ENCODE data around the gene MEIKIN.
"Not testable (repeated sequence)": the region's sequence is repeated elsewhere in the genome, so short reads cannot be mapped to it uniquely, and the experiment has no call there.

The MEIKIN gene

DNA sequence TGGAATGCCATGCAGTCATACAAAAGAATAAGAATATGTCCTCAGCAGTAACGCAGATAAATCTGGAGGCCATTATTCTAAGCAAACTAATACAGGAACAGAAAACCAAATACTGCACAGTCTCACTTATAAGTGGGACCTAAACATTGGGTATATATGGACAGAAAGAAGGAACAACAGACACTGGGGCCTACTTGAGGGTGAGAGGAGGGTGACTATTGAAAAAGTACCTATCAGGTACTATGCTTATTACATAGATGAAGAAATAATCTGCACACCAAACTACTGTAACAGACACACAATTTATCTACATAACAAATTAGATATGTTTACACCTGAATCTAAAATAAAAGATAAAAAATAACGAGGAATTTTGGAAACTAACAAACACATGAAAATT is 38.8 kb downstream of the MEIKIN start:
- no peak for DNase-seq (ENCODE audit: low read depth in 3 of 3)

DNA sequence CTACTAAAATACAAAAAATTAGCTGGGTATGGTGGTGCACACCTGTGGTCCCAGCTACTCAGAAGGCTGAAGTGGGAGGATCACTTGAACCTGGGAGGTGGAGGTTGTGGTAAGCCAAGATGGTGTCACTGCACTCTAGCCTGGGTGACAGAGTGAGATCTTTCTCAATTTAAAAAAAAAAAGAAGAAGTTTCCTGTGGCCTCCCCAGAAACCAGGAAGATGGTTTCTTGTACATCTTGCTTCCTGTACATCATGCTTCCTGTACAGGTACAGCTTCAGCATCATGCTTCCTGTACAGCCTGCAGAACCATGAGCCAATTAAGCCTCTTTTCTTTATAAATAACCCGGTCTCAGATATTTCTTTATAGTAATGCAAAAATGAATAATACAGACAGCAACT is 43.2 kb downstream of the MEIKIN start:
- not testable (repeated sequence) for DNase-seq (ENCODE audit: low read depth in 3 of 3)

DNA sequence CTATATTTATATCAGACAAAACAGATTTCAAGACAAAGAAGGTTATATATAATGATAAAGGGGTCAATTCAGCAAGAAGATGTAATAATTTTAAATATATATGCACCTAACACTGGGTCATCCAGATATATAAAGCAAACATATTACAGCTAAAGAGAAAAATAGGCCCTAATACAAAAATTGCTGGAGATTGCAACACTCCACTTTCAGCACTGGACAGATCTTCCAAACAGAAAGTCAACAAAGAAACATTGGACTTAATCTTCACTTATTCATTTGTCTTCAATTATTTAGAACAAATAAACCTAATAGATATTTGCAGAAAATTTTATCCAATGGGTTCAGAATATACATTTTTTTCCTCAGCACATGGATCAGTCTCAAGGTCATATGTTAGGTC is 45.8 kb downstream of the MEIKIN start:
- no peak for DNase-seq (ENCODE audit: low read depth in 3 of 3)

DNA sequence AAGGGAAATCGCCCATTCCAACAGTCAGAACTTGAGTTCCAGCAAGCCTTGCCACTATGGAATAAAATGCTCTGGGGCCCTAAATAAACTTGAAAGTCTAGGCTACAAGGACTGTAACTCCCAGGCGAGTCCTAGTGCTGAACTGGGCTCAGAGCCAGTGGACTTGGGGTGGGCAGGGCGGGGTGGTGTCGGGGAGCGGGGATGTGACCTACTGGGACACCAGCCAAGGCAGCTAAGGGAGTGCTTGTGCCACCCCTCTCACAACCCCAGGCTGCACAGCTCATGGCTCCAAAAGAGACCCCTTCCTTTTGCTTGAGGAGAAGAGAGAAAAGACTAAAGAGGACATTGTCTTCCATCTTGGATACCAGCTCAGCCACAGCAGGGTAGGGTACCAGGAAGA is 61.5 kb downstream of the MEIKIN start:
- no peak for DNase-seq (ENCODE audit: low read depth in 3 of 3)

GRCh38 chr5:131879705-131880104 is 65.8 kb downstream of the MEIKIN start:
- no peak for DNase-seq (ENCODE audit: low read depth in 3 of 3)

- no peak for DNase-seq (ENCODE audit: low read depth in 3 of 3)
Observed at GRCh38 chr5:131877873-131878272, 67.6 kb downstream of the MEIKIN start.

GRCh38 chr5:131871251-131871650 is 74.2 kb downstream of the MEIKIN start:
- not testable (repeated sequence) for DNase-seq (ENCODE audit: low read depth in 3 of 3)

- no peak for DNase-seq (ENCODE audit: low read depth in 3 of 3)
Observed at GRCh38 chr5:131867524-131867923, 77.9 kb downstream of the MEIKIN start.

- no peak for DNase-seq (ENCODE audit: low read depth in 3 of 3)
Observed at GRCh38 chr5:131863700-131864099, 81.8 kb downstream of the MEIKIN start.

DNA sequence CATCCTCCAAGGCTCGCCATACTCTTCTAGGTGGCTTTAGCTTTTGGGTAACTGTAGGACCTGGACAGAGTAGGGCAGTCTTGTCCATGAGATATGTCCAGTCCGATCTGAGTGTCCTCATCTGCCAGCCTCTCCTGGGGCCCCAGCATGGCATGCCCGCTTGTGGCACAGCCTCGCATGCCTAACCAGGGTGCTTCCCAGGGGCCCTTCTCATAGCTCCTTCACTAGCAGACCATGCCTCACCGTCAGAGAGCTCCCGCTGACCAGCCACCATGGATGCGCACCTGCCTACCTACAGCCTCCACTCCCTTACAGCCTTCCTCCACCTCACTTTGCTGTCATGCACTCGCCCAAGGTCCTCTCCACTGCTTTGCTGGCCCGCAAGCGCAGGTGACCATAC is 88.1 kb downstream of the MEIKIN start:
- no peak for DNase-seq (ENCODE audit: low read depth in 3 of 3)

- DNase-seq (ENCODE audit: low read depth in 3 of 3): no peak
Observed at GRCh38 chr5:131855452-131855851, 90.0 kb downstream of the MEIKIN start.

DNA sequence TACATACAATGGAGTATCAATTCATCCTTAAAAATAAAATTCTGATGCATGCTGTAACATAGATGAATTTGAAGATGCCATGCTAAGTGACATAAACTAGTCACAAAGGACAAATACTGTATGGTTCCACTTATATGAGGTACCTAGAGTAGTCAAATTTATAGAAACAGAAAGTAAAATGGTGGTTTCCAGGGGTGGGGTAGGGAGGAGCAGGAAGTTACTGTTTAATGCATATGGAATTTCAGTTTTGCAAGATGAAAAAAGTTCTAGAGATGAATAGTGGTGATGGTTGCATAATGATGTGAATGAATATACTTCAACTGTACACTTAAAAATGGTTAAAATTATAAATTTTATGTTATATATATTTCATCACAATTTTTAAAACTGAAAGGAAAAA is 91.3 kb downstream of the MEIKIN start:
- no peak for DNase-seq (ENCODE audit: low read depth in 3 of 3)

GRCh38 chr5:131848662-131849061 is 96.8 kb downstream of the MEIKIN start:
- DNase-seq (ENCODE audit: low read depth in 3 of 3): no peak

DNA sequence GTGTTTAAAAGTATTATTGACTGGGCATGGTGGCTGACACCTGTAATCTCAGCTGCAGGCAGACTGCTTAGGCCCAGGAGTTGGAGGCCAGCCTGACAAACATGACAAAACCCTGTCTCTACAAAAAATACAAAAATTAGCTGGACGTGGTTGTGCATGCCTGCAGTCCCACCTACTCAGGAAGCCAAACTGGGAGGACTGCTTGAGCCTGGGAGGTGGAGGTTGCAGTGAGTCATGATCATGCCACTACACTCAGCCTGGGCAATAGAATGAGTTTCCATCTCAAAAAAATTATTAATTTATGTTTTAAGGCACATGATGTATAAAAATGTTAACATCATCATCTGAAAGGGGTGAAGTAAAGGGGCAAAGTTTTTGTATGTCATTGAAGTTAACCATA is 98.9 kb downstream of the MEIKIN start:
- DNase-seq (ENCODE audit: low read depth in 3 of 3): no peak

GRCh38 chr5:131845828-131846227 is 99.6 kb downstream of the MEIKIN start:
- DNase-seq (ENCODE audit: low read depth in 3 of 3): no peak

DNA sequence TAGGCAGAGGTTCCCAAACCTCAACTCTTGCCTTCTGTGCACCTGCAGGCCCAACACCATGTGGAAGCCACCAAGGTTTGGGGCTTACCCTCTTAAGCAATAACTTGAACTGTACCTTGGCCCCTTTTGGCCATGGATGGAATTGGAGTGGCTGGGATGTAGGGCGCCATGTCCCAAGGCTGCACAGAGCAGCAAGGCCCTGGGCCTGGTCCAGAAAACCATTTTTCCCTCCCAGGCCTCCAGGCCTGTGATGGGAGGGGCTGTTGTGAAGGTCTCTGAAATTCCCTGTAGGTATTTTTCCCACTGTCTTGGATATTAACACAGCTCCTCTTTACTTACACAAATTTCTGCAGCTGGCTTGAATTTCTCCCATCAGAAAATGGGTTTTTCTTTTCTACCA is 102.5 kb downstream of the MEIKIN start:
- DNase-seq (ENCODE audit: low read depth in 3 of 3): not testable (repeated sequence)

DNA sequence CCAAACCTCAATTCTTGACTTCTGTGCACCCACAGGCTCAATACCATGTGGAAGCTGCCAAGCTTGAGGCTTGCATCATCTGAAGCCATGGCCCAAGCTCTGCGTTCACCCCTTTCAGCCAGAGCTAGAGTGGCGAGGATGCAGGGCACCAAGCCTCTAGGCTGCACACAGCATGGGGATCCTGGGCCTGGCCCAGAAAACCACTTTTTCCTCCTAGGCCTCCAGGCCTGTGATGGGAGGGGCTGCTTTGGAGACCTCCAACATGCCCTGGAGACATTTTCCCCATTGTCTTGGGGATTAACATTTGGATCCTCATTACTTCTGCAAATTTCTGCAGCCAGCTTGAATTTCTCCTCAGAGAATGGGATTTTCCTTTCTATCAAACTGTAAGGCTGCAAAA is 112.8 kb downstream of the MEIKIN start:
- DNase-seq (ENCODE audit: low read depth in 3 of 3): not testable (repeated sequence)

DNA sequence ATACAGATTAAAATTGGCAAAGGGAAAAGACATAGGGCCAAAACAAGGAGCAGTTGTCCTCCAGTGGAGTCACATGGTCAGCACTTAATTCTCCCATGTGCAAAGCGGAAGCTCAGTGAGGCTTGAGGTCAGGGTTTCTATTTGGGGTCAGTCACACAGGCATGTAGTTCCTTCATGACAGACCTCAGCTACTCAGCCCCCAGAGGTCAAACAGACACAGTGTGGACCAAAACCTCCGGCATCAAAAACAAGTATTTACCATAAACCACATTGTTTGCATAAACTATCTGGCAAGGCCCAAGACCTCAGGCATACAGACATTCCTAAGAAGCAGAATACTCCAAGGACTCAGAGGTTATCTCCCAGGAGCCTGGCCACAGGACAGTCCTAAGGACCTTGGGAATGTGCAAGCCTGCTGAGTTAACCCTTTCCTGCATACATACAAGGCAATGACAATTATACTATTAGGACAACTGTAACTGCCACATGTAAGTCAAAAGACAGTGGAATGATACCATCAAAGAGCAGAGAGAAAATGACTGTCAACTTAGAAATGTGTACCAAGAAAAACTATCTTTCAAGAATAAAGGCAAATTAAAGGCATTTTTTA is 120.0 kb downstream of the MEIKIN start:
- no peak for DNase-seq (ENCODE audit: low read depth in 3 of 3)

- no peak for DNase-seq (ENCODE audit: low read depth in 3 of 3)
Observed at GRCh38 chr5:131824631-131825030, 120.8 kb downstream of the MEIKIN start.

DNA sequence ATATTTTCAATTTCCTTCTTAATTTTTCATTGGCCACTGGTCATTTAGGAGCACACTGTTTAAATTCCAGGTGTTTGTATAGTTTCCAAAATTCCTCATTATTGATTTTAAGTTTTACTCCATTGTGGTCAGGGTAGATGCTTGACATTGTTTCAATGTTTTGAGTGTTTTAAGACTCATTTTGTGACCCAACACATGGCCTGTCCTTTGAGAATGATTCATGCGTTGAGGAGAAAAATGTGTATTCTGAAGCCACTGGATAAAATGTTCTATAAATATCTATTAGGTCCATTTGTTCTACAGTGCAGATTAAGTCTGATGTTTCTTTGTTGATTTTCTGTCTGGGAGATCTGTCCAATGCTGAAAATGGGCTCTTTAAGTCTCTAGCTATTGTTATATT is 124.2 kb downstream of the MEIKIN start:
- DNase-seq (ENCODE audit: low read depth in 3 of 3): no peak

DNA sequence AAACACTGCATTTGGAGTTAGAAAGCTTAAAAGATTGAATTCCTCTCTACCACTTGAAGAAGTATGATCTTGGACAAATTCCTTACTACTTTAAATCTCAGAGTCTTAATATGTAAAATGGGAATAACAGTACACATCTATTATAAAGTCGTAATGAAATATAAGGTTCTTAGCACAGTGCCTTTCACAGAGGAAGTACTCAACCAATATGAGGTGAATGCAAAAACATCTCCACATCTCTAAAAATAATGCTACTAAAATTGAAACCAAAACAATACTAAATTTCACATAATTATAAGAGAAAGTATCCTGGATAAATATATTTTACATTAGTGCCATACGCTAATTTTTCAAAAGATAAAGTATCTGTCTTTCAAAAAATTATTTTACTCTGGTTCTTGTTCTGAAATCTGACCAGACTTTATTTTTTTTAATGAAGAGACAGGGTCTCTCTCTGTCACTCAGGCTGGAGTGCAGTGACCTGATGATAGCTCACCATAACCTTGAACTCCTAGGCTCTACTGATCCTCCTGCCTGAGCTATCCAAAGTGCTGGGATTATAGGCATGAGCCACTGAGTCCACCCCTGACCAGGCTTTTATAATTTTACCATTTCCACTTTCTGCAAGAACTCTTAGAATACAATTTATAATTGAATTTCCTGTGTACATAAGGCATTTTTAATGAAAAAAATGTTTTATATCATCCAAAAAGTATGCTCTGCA is 127.3 kb downstream of the MEIKIN start:
- DNase-seq (ENCODE audit: low read depth in 3 of 3): no peak

DNA sequence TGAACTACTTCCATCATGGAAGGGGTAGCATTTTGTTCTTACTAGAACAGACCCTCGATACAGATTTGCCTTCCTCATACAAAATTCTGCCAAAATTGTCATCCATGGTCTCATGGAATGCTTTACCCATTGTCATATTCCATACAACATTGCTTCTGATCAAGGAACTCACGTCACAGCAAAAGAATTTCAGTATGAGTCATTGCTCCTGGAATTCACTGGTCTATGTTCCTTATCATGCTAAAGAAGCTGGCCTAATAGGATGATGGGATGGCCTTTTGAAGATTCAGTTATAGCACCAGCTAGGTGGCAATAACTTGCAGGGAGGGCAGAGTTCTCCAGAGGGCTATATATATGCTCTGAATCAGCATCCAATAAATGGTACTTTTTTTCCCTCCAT is 130.5 kb downstream of the MEIKIN start:
- no peak for DNase-seq (ENCODE audit: low read depth in 3 of 3)

DNA sequence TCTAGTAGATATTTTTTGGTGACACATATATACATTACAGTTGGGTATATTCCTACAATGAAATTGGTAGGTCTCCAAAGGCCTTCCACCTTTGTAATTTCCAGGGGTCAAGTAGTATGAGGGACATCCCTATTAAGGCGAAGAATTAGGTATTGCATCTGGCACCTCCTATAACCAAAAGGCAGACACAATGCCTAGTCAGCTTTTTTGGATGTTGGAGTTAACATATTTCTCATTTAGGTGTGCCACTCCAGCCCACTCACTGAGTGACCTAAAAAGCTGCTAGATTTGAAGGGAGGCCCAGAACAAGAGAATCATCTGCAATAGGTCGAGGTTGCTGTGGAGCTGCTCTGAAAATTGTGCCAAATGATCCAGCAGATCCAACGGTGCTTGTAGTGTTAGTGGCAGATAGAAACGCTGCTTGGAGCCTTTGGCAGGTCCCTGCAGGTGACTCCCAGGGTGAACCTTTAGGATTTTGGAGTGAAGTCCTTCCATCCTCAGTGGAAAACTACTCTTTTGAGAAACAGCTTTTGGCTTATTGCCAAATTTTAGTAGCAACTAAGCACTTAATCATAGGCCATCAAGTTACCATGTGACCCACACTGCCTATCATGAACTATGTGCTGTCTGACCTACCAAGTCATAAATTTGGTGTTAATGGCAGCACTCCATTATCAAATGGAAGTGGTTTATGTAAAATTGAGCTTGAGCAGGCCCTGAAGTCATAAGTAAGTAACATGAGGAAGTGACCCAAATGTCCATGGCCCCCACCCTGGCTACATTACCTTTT is 132.9 kb downstream of the MEIKIN start:
- DNase-seq (ENCODE audit: low read depth in 3 of 3): no peak

Data from stimulated activated CD4-positive, alpha-beta T cell treated with anti-CD3 and anti-CD28 coated beads, TNF-alpha, amount 100 ng/mL, for 4 hours (primary cell).